Subcutaneous abdominal adipose tissue (tissue), 5 donors: ENCODE measurements around the gene ANKRD53.

ENCODE experiments used
- H3K27ac ChIP-seq: one replicate; pipeline ENCODE4 v1.7.0; 2013; ENCODE audit warnings: low read depth, mild to moderate bottlenecking, inconsistent platforms, low read length, moderate library complexity
- H3K27me3 ChIP-seq, 5 donors: one replicate each; pipeline ENCODE4 v1.7.0; 2013; ENCODE audit warnings: low read length in 5 of 5, inconsistent platforms in 1 of 5; ENCODE audit not compliant: control insufficient read depth in 5 of 5, insufficient read depth in 4 of 5
- H3K36me3 ChIP-seq, 5 donors: one replicate each; pipeline ENCODE4 v1.7.0; 2013; ENCODE audit warnings: low read length in 5 of 5; ENCODE audit not compliant: control insufficient read depth in 5 of 5, insufficient read depth in 5 of 5
- H3K4me1 ChIP-seq, 5 donors: one replicate each; pipeline ENCODE4 v1.7.0; 2013; ENCODE audit warnings: low read length in 5 of 5, mild to moderate bottlenecking in 3 of 5, moderate library complexity in 1 of 5; ENCODE audit not compliant: control insufficient read depth in 5 of 5, insufficient read depth in 5 of 5
- H3K4me3 ChIP-seq, 5 donors: one replicate each; pipeline ENCODE4 v1.7.0; 2013; ENCODE audit warnings: low read length in 5 of 5, low read depth in 1 of 5
- H3K9ac ChIP-seq, 5 donors: one replicate each; pipeline ENCODE4 v1.7.0; 2013; ENCODE audit warnings: low read length in 5 of 5, mild to moderate bottlenecking in 4 of 5, moderate library complexity in 3 of 5
- H3K9me3 ChIP-seq, 5 donors: one replicate each; pipeline ENCODE4 v1.7.0; 2013; ENCODE audit warnings: low read length in 5 of 5; ENCODE audit not compliant: control insufficient read depth in 5 of 5
- donor health status: healthy.
- donor health status: healthy.
- donor health status: healthy.
- donor health status: healthy.
- donor health status: healthy.

ANKRD53 gene

GRCh38 chr2:70943205-70943871 lies 35.1 kb upstream of the ANKRD53 start:
- Histone ChIP-seq H3K27ac (no peak overlapping the region), H3K9me3 (no peaks in the 10 kb centered on the region), H3K9ac (no peak overlapping the region), H3K4me3 (no peak overlapping the region), H3K36me3 (no peaks in the 10 kb centered on the region), H3K4me1 (peaks cover 2 to 16% (median 8%) of the 10 kb centered on the region in 5 donors), H3K27me3 (peaks cover 0 to 9% (median 5%) of the 10 kb centered on the region in 5 donors)

GRCh38 chr2:70944111-70944690 lies 34.2 kb upstream of the ANKRD53 start:
- no peak overlapping the region for H3K4me3 ChIP-seq
- no peaks in the 10 kb centered on the region for H3K36me3 ChIP-seq
- no peak overlapping the region for H3K9ac ChIP-seq
- H3K9me3 ChIP-seq: no peaks in the 10 kb centered on the region
- H3K4me1 ChIP-seq: peaks cover 2 to 16% (median 10%) of the 10 kb centered on the region in 5 donors
- H3K27ac ChIP-seq: no peak overlapping the region
- H3K27me3 ChIP-seq: peaks cover 0 to 9% (median 0%) of the 10 kb centered on the region in 5 donors

DNA sequence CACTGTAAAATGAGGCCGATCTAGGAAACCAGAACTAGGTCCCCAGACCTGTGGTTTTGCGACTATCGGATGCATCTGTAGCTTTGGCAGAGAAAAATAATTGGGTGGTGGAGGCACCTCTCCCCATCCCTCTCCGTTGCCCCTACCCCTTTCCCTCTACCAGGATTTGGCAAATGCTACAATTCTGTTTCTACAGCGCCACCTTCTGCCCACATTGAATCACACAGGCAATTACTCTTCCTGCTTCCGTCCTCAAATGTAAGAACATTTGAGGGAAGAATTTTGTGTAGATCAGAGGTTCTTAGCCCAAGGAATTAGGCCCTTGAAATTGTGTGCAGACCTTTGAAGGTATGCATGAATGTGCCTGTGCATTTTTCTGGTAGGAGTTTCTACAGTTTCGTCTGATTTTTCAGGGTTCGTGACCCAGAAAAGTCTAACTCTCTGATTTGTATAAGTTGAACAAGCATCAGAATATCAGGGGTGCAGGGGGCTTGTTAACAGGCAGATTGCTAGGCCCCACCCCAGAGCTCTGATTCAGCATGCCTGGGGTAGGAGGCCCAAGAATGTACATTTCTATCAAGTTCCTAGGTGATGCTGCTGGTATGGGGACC lies 31.5 kb upstream of the ANKRD53 start:
- no peaks in the 10 kb centered on the region for H3K9me3 ChIP-seq
- H3K4me3 ChIP-seq: no peak overlapping the region
- H3K27me3 ChIP-seq: peaks cover 0 to 6% (median 0%) of the 10 kb centered on the region in 5 donors
- no peak overlapping the region for H3K27ac ChIP-seq
- H3K36me3 ChIP-seq: no peaks in the 10 kb centered on the region
- H3K9ac ChIP-seq: no peak overlapping the region
- H3K4me1 ChIP-seq: peaks cover 2 to 16% (median 10%) of the 10 kb centered on the region in 5 donors

GRCh38 chr2:70947556-70948184 lies 30.8 kb upstream of the ANKRD53 start:
- Histone ChIP-seq H3K4me3 (peak overlapping the region in 2 of 5 donors; percentile 61), H3K9me3 (no peaks in the 10 kb centered on the region), H3K36me3 (no peaks in the 10 kb centered on the region), H3K4me1 (peaks cover 2 to 16% (median 10%) of the 10 kb centered on the region in 5 donors), H3K27me3 (peaks cover 0 to 6% (median 0%) of the 10 kb centered on the region in 5 donors), H3K27ac (no peak overlapping the region), H3K9ac (peak overlapping the region in 3 of 5 donors; percentile 3 to 76 (median 58))

- Histone ChIP-seq H3K27ac (no peak overlapping the region), H3K4me3 (peak overlapping the region; percentile 42 to 61 (median 57))
Measured at GRCh38 chr2:70948337-70949003, 30.0 kb upstream of the ANKRD53 start.

DNA sequence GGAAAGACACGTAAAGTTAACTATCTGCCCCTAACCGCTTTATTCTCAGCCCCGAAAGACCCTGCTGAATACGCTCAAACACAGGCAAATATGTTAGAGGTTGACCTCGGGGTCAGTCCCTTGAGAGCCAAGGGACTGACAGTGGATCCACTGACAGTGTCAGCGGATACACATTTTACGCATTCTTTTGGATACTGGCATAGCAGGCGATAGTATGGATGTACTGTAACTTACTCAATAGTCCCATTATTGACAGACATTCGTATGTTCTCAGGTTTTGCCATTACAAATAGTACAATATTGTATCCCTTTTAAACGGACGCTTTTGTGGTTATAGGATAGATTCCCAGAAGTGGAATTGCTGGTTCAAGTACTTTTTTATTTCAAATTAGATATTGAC lies 29.3 kb upstream of the ANKRD53 start:
- H3K27me3 ChIP-seq: peaks cover 0 to 3% (median 0%) of the 10 kb centered on the region in 5 donors
- H3K4me3 ChIP-seq: no peak overlapping the region
- H3K4me1 ChIP-seq: peaks cover 2 to 16% (median 10%) of the 10 kb centered on the region in 5 donors
- no peaks in the 10 kb centered on the region for H3K9me3 ChIP-seq
- H3K9ac ChIP-seq: no peak overlapping the region
- H3K36me3 ChIP-seq: no peaks in the 10 kb centered on the region
- H3K27ac ChIP-seq: no peak overlapping the region

More at GRCh38 chr2:70948337-70949003, 30.0 kb upstream of the ANKRD53 start:
- Histone ChIP-seq H3K9me3 (no peaks in the 10 kb centered on the region), H3K36me3 (no peaks in the 10 kb centered on the region), H3K9ac (peak overlapping the region; percentile 3 to 76 (median 47)), H3K27me3 (peaks cover 0 to 5% (median 0%) of the 10 kb centered on the region in 5 donors), H3K4me1 (peaks cover 2 to 16% (median 10%) of the 10 kb centered on the region in 5 donors)

DNA sequence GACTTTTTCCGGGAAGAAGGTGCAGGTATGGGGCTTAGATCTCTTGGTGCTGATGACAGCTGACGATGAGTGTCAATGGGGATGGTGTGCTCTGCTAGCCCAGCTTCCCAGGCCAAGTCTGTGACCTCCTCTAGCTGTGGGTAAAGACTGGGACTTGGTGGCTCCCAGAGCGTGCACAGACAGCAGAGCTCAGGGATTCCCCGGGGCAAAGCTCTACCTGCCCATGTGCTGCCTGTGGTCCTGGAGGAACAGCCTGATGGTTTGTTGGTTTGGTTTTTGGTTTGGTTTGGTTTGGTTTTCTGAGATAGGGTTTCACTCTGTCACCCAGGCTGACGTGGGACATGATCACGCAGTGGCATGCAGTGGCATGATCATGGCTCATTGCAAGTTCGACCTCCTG lies 23.5 kb upstream of the ANKRD53 start:
- Histone ChIP-seq H3K27ac (no peak overlapping the region), H3K9ac (no peak overlapping the region), H3K9me3 (no peaks in the 10 kb centered on the region), H3K4me3 (no peak overlapping the region), H3K36me3 (no peaks in the 10 kb centered on the region), H3K4me1 (peaks cover 0 to 2% (median 0%) of the 10 kb centered on the region in 5 donors), H3K27me3 (peaks cover 0 to 11% (median 0%) of the 10 kb centered on the region in 5 donors)

GRCh38 chr2:70956141-70956540 lies 22.3 kb upstream of the ANKRD53 start:
- H3K9me3 ChIP-seq: no peaks in the 10 kb centered on the region
- H3K4me1 ChIP-seq: peaks cover 0 to 14% (median 9%) of the 10 kb centered on the region in 5 donors
- peaks cover 0 to 11% (median 0%) of the 10 kb centered on the region in 5 donors for H3K27me3 ChIP-seq
- no peak overlapping the region for H3K9ac ChIP-seq
- H3K27ac ChIP-seq: no peak overlapping the region
- no peaks in the 10 kb centered on the region for H3K36me3 ChIP-seq
- H3K4me3 ChIP-seq: no peak overlapping the region

GRCh38 chr2:70957798-70958197 lies 20.6 kb upstream of the ANKRD53 start:
- H3K4me1 ChIP-seq: peaks cover 0 to 15% (median 9%) of the 10 kb centered on the region in 5 donors
- H3K4me3 ChIP-seq: no peak overlapping the region
- H3K27me3 ChIP-seq: peaks cover 0 to 11% (median 0%) of the 10 kb centered on the region in 5 donors
- H3K9me3 ChIP-seq: no peaks in the 10 kb centered on the region
- H3K36me3 ChIP-seq: no peaks in the 10 kb centered on the region
- no peak overlapping the region for H3K27ac ChIP-seq
- no peak overlapping the region for H3K9ac ChIP-seq
